Left colon (tissue), 2 donors: ENCODE data around the gene RNLS. TPM values are rescaled to one million over a fixed set of nuclear protein-coding genes. Genes with fewer than 3 reads are reported as not detected.

ENCODE experiments used
- ATAC-seq: fragments of 200-7000 bp; cut with Tn5 transposase; one replicate; pipeline ENCODE4 v1.9.1; 2020; ENCODE audit warnings: mild to moderate bottlenecking, moderate library complexity
- DNase-seq, 2 donors: peaks; one replicate each; pipeline ENCODE4 v3.0.0-alpha.2; 2020
- intact Hi-C, 2 donors: fragments of 100-400 bp; cut with DNase I in 1 of 2; cut with micrococcal nuclease in 1 of 2; formaldehyde crosslinking; loops; one replicate each; pipeline versions ENCODE4 v1.11.2 to v1.14.0; 2022; cut with DNase I, micrococcal nuclease
- long read RNA-seq: library from polyadenylated mRNA; unstranded; transcript quantifications from one replicate; pipeline ENCODE4 v2.0.0, GENCODE V29; 2021
- total RNA-seq, 2 donors: library from RNA; stranded (reverse); fragmentation: NEBNext Ultra II Directional; extraction: Animal tissue kit (Norgen Biotek cat#: 25700); gene quantifications; one replicate each; pipeline ENCODE4 v1.2.1, GENCODE V29; 2021
- donor health status: DM: no; HTN: no; CAD: no.
- donor health status: DM: yes; HTN: yes; CAD: no.

The RNLS gene
- total RNA-seq: 10 to 100 TPM; 15.0 to 18.6 TPM
- long read RNA-seq: 0 reads

DNA sequence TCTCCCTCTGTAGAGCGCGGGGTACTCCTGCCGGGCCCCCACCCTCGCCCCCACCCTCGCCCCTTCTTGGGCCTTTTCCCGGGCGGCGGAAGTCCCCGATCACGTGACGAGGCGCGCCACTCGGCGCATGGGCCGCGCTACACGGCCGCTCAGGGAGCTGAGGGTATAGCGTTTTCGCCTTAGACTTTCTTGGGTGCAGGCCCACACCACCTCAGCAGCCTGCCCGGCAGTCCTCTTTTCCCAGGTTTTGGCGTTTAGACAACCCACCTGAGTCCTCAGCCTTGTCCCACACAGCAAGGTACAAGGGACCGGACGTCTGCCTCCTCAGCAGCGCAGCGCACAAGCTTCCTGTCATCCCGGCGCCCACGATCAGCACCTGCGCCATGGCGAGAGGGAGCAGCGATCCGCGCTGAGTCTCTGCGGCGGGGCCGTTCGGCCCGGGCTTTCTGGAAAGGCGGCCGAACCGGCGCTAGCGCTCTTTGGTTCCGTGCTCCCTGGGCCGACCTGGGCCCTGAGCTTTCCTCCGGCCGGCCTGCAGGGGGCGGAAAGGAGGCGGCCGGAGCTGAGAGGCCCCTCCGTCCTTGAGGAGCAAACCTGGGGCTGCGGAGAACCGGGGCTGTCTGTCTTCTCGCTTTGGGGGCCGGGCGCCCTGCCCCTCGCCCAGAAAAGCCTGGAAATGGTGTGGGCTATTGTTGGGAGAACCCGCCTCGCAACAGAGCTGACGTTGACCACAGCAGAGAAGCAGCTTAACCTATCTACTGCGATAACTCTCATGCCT lies at the start of gene RNLS:
TSS of gene RNLS (minus strand) at position 513 of the 778 bp plus-strand sequence.
- ATAC-seq: peak; percentile 94
- DNase-seq: peak; percentile 60 to 79
- intact Hi-C loops: no loop called here

DNA sequence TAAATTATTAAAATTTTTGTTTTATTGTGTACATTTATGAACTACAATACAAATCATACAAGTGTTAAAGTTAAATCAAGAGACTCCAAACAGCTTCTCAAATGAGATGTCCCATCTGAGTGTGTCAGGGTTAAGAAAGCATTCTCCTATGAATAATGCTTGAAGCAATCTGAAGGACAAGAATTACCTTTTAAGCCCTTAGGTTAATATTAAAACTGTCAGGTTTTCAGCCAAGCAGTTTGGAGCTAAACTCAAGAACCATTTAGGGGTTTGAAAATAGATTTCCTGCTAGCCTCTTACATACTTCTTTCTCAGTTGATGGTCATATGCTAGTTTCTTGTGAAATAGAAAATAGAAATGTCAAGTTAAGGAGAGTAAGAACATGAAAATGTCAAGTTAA lies 41.7 kb upstream of the RNLS start:
- DNase-seq (no peak), ATAC-seq (no peak)
- intact Hi-C loops: no loop called here

- intact Hi-C loops: no loop called here
- ATAC-seq (no peak), DNase-seq (no peak)
Measured at GRCh38 chr10:88623835-88624234, 40.7 kb upstream of the RNLS start.

- intact Hi-C loops: no loop called here
- no peak for ATAC-seq
- DNase-seq: no peak
Measured at GRCh38 chr10:88620441-88620840, 37.3 kb upstream of the RNLS start.

DNA sequence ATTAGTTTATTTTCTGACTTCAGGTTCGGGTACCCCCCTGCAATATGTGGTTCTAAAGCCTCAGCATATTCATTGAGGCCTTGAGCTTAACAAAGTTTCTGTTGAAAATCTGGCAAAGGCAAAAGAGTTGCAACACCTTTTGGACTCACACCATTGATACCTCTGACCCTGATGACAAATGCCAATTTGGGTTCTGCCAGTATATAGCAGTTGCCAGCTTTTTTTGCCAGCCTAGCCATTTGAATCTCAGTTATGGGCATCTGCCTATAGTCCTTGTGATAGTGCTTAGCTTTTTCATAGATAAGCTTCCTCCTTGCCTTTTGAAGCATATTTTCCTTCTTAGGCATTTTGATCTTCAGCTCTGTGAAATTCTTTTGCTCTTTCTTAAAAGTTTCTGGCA lies 35.4 kb upstream of the RNLS start:
- no peak for DNase-seq
- intact Hi-C loops: no loop called here
- ATAC-seq: no peak

DNA sequence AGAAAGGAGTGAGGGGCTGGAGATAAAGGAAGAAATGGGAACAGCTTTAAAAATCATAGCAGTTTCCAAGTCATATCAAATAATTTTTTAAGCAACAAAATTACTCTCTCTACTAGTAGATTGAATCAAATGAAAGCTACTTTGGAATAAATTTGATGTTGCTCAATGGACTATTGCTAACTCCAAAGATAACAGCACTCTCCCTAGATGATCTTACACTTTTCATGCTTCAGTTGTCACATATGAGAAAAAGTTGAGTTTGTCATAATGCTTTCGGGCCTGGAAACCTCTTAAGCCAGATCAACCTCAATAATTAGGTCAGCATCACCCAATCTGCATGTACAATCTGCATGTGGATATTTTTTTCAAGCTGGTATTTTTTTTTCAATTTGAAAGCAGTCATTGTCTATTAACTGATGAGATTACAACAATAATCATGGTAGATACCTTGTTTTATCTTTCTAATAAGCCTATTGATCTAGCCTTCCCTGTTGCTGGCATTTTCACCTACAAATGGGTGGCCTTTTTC lies 34.7 kb upstream of the RNLS start:
- ATAC-seq (no peak), DNase-seq (no peak)
- intact Hi-C loops: no loop called here

DNA sequence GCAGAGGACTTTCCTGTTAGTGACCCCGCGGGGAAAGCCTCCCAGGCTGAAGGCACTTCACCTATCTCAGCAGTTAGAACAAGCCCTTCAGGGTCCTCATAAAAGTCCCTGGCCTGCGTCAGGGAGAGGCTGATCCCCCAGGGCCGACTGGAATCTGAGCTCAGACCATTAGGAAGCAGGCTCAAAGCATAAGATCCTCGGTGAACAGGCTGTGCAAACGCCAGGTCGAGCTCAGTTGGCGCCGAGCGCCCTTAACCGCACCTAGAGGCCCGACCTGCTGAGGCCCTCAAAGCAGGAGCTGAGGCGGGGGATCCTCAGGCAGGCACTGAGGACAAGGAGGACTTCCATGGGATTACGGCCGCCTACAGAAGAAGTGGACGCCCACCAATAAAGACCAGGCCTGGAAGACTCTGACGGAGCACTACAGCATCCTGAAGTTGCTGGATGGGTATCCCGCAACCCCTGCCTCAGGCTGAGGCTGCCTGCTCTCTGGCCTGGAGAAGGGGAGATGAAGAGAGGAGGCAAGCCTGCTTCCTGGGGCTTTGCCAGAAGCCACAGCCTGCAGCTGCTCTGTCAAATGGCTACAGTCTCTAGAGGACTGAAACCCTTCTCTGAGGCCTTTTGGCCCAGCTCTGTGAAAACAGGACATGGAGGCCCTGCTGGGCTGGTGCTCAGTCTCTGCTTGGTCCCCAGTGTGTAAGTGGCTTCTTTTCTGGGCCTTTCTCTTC lies 33.3 kb upstream of the RNLS start:
- DNase-seq (no peak), ATAC-seq (no peak)
- intact Hi-C loops: no loop called here

GRCh38 chr10:88608780-88609179 lies 25.7 kb upstream of the RNLS start:
- ATAC-seq: no peak
- intact Hi-C loops: no loop called here
- no peak for DNase-seq

DNA sequence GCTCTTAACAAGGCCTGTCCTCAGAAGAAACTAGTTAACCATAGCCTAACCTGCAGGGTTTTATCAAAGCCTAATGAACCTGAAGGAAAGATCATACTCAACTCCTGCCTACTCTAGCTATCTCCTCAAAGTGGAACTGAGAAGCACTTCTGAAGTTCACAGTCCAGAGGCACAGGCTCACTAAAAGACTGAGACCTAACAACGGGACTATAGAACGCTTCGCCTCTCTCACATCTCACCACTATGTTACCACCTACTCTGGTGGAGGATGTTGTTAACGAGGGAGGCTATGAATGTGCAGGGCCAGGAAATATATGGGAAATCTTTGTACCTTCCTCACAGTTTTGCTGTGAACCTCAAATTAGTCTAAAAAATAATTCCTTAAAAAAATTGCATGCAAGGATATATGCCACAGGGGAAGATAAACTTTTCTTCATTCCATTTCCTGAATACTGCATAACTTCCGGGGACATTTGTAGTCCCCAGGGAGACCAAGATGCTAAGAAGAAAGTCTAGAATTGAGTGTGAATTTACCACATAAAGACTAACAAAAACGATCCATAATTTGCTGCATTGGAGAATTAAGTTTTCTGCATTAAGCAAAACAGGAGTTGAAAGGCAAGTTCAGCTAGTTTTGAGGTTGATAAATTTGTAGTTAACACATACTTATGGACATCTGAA lies 25.1 kb upstream of the RNLS start:
- intact Hi-C loops: no loop called here
- ATAC-seq (no peak), DNase-seq (no peak)

DNA sequence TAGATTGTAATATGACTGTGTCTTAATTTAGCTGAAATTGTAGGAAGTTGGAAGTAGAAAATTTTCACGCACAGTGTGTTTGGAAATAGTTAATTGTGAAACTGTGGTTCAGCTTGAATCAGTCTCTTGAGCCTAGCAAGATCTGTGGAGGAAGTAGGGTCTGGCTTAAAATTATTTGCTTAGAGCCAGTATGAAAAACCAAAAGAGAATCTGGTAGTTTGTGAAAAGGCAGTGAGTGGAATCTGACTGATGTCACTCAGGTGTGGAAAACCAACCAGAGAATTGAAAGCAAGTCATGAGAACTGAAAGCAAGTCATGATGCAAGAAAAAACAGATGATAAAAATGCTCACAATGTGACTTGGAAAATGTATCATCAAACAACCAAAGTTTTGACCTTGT lies 14.9 kb upstream of the RNLS start:
- DNase-seq (no peak), ATAC-seq (no peak)
- intact Hi-C loops: no loop called here

DNA sequence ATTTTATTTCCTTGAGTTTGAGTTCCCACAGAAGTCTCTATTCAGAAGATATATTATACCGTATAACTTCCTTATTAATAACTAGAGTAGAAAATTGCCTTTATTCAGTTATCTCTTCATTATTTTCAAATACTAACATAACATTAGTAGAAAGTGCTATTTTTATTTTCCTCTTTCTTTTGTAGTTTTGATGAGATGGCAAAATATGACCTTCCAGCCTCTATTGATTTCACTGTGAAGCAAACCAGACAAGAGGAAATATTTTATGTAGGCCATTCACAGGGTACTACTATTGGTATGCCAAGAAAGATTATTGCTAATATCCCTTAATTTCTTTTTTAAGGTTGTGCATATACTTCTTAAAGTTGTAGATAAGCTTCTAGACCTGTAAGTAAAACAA lies 11.4 kb upstream of the RNLS start:
- no peak for DNase-seq
- no peak for ATAC-seq
- intact Hi-C loops: no loop called here

- DNase-seq (no peak), ATAC-seq (peak; percentile 31)
- intact Hi-C loops: no loop called here
Measured at GRCh38 chr10:88592906-88593305, 9.8 kb upstream of the RNLS start.

DNA sequence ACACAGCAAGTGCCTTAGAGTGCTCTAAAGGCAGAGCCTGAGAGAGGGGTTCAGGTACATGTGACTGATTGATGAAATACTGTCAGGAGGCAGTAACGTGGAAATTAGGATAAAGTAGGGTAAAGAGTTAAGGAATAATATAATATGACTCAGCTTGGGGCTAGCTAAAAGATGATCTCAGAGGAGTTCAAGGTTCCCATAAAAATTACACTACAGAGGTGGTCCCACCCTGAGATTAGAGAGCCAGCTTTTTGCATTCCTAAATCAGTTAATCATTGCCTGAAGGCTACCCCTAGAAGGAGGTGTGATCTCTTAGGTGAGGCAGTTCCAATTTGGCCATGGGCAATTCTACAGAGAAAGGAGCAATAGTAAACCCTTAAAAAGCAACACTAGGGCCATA lies 9.3 kb upstream of the RNLS start:
- DNase-seq (no peak), ATAC-seq (no peak)
- intact Hi-C loops: no loop called here

DNA sequence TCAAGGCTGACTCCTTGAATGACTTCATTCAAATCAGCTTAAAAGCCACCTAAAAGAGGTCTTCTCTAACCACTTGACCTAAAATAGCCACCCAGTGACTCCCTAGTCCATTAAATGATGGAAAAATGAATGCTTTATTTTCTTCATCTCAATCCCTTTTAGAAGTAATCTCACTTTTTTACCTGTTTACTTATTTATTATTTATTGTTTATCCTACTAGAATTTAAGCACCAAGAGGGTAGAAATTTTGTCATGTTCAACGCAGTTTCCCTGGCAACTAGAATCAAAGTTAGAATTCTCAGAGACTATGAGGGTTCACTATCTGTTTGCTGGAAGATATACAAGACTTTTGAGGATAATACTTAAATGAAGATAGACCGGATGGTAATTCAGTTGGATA lies 3.3 kb upstream of the RNLS start, which contains the start of gene LIPJ:
TSS of gene LIPJ (plus strand) at position 301 of the 400 bp plus-strand sequence. CDS start 3,926 bp downstream, outside the sequence.
- DNase-seq (no peak), ATAC-seq (no peak)
- intact Hi-C loops: no loop called here

GRCh38 chr10:88583584-88583957 lies 453 bp upstream of the RNLS start:
- no peak for ATAC-seq
- DNase-seq: no peak
- intact Hi-C loops: no loop called here

- DNase-seq (no peak), ATAC-seq (no peak)
- intact Hi-C loops: no loop called here
Measured at GRCh38 chr10:88582411-88582805, 710 bp downstream of the RNLS start.

GRCh38 chr10:88565072-88565471 lies 18.0 kb downstream of the RNLS start:
- ATAC-seq: no peak
- DNase-seq: no peak
- intact Hi-C loops: no loop called here

GRCh38 chr10:88562152-88562551 lies 21.0 kb downstream of the RNLS start:
- intact Hi-C loops: no loop called here
- no peak for ATAC-seq
- DNase-seq: no peak

DNA sequence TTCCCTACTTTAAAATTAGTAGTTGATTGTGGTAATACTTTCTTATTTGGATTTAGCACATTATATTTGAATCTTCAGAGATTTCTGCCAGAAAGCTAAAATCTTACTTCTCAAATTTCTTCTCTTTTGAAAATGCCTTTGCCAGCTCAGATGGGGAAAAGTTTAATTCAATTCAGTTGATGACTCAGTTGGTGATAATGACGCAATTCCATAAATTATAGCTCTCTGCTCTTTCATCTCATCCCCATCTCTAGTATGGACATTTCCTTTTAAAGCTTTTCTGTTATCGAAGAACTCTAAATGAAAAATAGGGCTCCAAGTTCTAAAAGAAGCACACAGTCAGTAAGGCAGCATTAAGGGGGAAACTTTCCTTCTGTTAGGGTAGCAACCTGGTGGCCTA lies 25.5 kb downstream of the RNLS start:
- ATAC-seq: no peak
- intact Hi-C loops: loop anchor here in 1 of 2 donors (10.0 kb wide), 2 partner anchors 153 to 703 kb away; no protein-coding TSS in a partner anchor
- DNase-seq: no peak

DNA sequence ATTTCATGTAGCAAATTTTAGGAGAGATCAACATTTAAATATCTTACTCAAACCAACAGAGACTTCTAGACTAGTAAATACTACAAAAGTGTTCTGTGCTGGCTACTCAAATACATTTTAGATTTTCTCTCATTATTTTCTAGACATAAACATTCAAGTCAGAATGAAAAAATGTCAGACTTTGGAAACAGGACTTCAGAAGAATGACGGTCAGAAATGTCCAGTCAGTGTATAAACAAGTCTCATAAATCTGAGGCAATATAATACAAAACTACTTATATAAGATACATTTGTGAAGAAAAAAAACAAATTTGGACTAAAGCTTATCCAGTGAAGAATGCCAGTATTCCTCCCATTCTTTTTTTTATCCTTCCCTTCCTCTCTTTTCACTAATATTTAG lies 25.9 kb downstream of the RNLS start:
- intact Hi-C loops: loop anchor here in 1 of 2 donors (10.0 kb wide), 2 partner anchors 152 to 702 kb away; no protein-coding TSS in a partner anchor
- no peak for ATAC-seq
- no peak for DNase-seq
